H1 (cell line): ENCODE results near the gene KLK1. TPM values are rescaled to one million over a fixed set of nuclear protein-coding genes. Genes with fewer than 3 reads are reported as not detected.
A peak's percentile ranks its signal among the peaks of the same experiment; 100 is the strongest.

Experiments used
- CTCF ChIA-PET: fragments of 300-600 bp; sonication (Branson Sonifier 250); formaldehyde crosslinking; loops from one replicate; lab custom pipeline; 2021; ENCODE audit not compliant: partially characterized antibody; lab: Charles Lee
- POLR2A ChIA-PET: fragments of 300-600 bp; sonication (Branson Sonifier 250); formaldehyde crosslinking; loops from one replicate; lab custom pipeline; 2021; ENCODE audit warnings: inconsistent platforms; ENCODE audit not compliant: partially characterized antibody; lab: Charles Lee
- DNase-seq, 2 experiments: peaks; one replicate each; pipeline versions ENCODE4 v3.0.0 to v3.0.0-alpha.2; 2010 to 2022; ENCODE audit warnings: low spot score in 2 of 2, low read depth in 1 of 2, mixed read lengths in 1 of 2
- FAIRE-seq: peaks from 2 replicates; lab custom pipeline; 2011; peaks lifted over from hg19 to GRCh38; lab: Jason Lieb, UNC
- H2AFZ ChIP-seq: 2 replicates; pipeline ENCODE4 v1.8.1; 2012; ENCODE audit warnings: low read length, inconsistent platforms
- H2AK5ac ChIP-seq: 2 replicates; pipeline ENCODE4 v1.6.1; 2013; ENCODE audit warnings: low read depth, low read length
- H2BK120ac ChIP-seq: replicated peaks from 2 replicates; pipeline ENCODE3; 2013; ENCODE audit warnings: low read depth, low read length, inconsistent platforms
- H2BK12ac ChIP-seq: 2 replicates; pipeline ENCODE4 v1.6.1; 2013; ENCODE audit warnings: low read depth, low read length
- H2BK15ac ChIP-seq: 2 replicates; pipeline ENCODE4 v1.6.1; 2013; ENCODE audit warnings: low read length
- H2BK20ac ChIP-seq: 2 replicates; pipeline ENCODE4 v1.6.1; 2013; ENCODE audit warnings: low read length
- H2BK5ac ChIP-seq: 2 replicates; pipeline ENCODE4 v1.6.1; 2013; ENCODE audit warnings: low read depth, low read length
- H3K14ac ChIP-seq: 2 replicates; pipeline ENCODE4 v1.6.1; 2013; ENCODE audit warnings: inconsistent platforms; ENCODE audit not compliant: insufficient read length
- H3K18ac ChIP-seq: 2 replicates; pipeline ENCODE4 v1.6.1; 2013; ENCODE audit warnings: low read length; ENCODE audit errors: extremely low read depth
- H3K23ac ChIP-seq: 2 replicates; pipeline ENCODE4 v1.6.1; 2013; ENCODE audit warnings: inconsistent platforms; ENCODE audit not compliant: insufficient read length
- H3K23me2 ChIP-seq: 2 replicates; pipeline ENCODE4 v1.6.1; 2013; ENCODE audit warnings: low read depth, low read length
- H3K27ac ChIP-seq: 2 replicates; pipeline ENCODE4 v1.6.1; 2011; ENCODE audit warnings: low read depth, low read length, inconsistent platforms
- H3K27me3 ChIP-seq, 4 experiments: replicated peaks in 1 of 4; 1 replicate in 1 of 4; 2 replicates in 3 of 4; pipeline versions ENCODE4 v1.6.1 to v1.8.1; 2011 to 2013; ENCODE audit warnings: low read length in 3 of 4, mild to moderate bottlenecking in 3 of 4, inconsistent platforms in 2 of 4, mixed read lengths in 2 of 4, moderate library complexity in 1 of 4; ENCODE audit not compliant: control insufficient read depth in 3 of 4, insufficient read depth in 3 of 4; ENCODE audit errors: extremely low read depth in 1 of 4
- H3K36me3 ChIP-seq, 4 experiments: 2 replicates each; pipeline versions ENCODE4 v1.6.1 to v1.8.1; 2011 to 2013; ENCODE audit warnings: mild to moderate bottlenecking in 4 of 4, low read length in 3 of 4, moderate library complexity in 2 of 4, control low read depth in 1 of 4, inconsistent platforms in 1 of 4; ENCODE audit not compliant: insufficient read depth in 4 of 4, control insufficient read depth in 2 of 4
- H3K4ac ChIP-seq: replicated peaks from 2 replicates; pipeline ENCODE3; 2013; ENCODE audit warnings: low read length, low read depth, mixed read lengths, inconsistent platforms; ENCODE audit not compliant: insufficient read length
- H3K4me1 ChIP-seq, 4 experiments: replicated peaks in 1 of 4; 1 replicate in 1 of 4; 2 replicates in 3 of 4; pipeline versions ENCODE4 v1.6.1 to v1.8.1; 2011 to 2013; ENCODE audit warnings: low read length in 3 of 4, inconsistent platforms in 2 of 4, mixed read lengths in 1 of 4; ENCODE audit not compliant: insufficient read depth in 4 of 4, control insufficient read depth in 3 of 4
- H3K4me2 ChIP-seq, 2 experiments: 2 replicates each; pipeline versions ENCODE4 v1.6.1 to v1.8.1; 2011 to 2013; ENCODE audit warnings: low read depth in 2 of 2, low read length in 2 of 2, control low read depth in 1 of 2, inconsistent platforms in 1 of 2, mild to moderate bottlenecking in 1 of 2; ENCODE audit not compliant: insufficient read depth in 1 of 2
- H3K4me3 ChIP-seq, 4 experiments: fragments of 200-600, 300-600 bp in 1 of 4; sonication (generic), shearing (Covaris generic), sonication (Bioruptor Twin) in 1 of 4; 2 replicates each; pipeline versions ENCODE4 v1.5.1 to v1.8.1; 2011 to 2016; ENCODE audit warnings: low read length in 4 of 4, low read depth in 3 of 4, control low read depth in 2 of 4, inconsistent platforms in 2 of 4, mild to moderate bottlenecking in 2 of 4, mixed read lengths in 1 of 4, moderate library complexity in 1 of 4; ENCODE audit not compliant: insufficient read depth in 2 of 4; ENCODE audit errors: extremely low read depth in 1 of 4
- H3K56ac ChIP-seq: replicated peaks from 2 replicates; pipeline ENCODE3; 2013; ENCODE audit warnings: low read depth, mild to moderate bottlenecking, mixed read lengths, low read length, inconsistent platforms; ENCODE audit not compliant: insufficient read length
- H3K79me1 ChIP-seq: 2 replicates; pipeline ENCODE4 v1.6.1; 2013; ENCODE audit warnings: low read depth, low read length, control low read depth
- H3K79me2 ChIP-seq, 2 experiments: 2 replicates each; pipeline versions ENCODE4 v1.6.1 to v1.8.1; 2012 to 2013; ENCODE audit warnings: low read length in 2 of 2, mild to moderate bottlenecking in 2 of 2, inconsistent platforms in 1 of 2; ENCODE audit not compliant: insufficient read depth in 2 of 2, control insufficient read depth in 1 of 2
- H3K9ac ChIP-seq, 4 experiments: replicated peaks in 1 of 4; 1 replicate in 1 of 4; 2 replicates in 3 of 4; pipeline versions ENCODE4 v1.6.1 to v1.8.1; 2011 to 2013; ENCODE audit warnings: low read depth in 3 of 4, low read length in 3 of 4, control low read depth in 2 of 4, mild to moderate bottlenecking in 2 of 4, moderate library complexity in 2 of 4, inconsistent platforms in 1 of 4; ENCODE audit errors: extremely low read depth in 1 of 4
- H3K9me3 ChIP-seq, 2 experiments: 2 replicates each; pipeline versions ENCODE4 v1.6.1 to v1.8.1; 2012 to 2013; ENCODE audit warnings: mild to moderate bottlenecking in 2 of 2, moderate library complexity in 2 of 2, control low read depth in 1 of 2, inconsistent platforms in 1 of 2, low read depth in 1 of 2, low read length in 1 of 2, mixed read lengths in 1 of 2; ENCODE audit not compliant: insufficient read depth in 2 of 2
- H4K20me1 ChIP-seq, 2 experiments: replicated peaks in 1 of 2; 2 replicates each; pipeline versions ENCODE3 to v1.8.1; 2011 to 2013; ENCODE audit warnings: inconsistent platforms in 2 of 2, low read length in 2 of 2, mild to moderate bottlenecking in 1 of 2; ENCODE audit not compliant: insufficient read depth in 2 of 2, control insufficient read depth in 1 of 2
- H4K5ac ChIP-seq: 2 replicates; pipeline ENCODE4 v1.6.1; 2013; ENCODE audit warnings: low read length, low read depth, mixed read lengths, inconsistent platforms; ENCODE audit not compliant: insufficient read length
- H4K8ac ChIP-seq: 2 replicates; pipeline ENCODE4 v1.8.0; 2013; ENCODE audit warnings: mild to moderate bottlenecking, moderate library complexity, low read length, inconsistent platforms; ENCODE audit not compliant: insufficient read depth; ENCODE audit errors: extremely low read depth
- H4K91ac ChIP-seq: replicated peaks from 2 replicates; pipeline ENCODE3; 2013; ENCODE audit warnings: low read length, mixed read lengths, inconsistent platforms; ENCODE audit not compliant: insufficient read length
- HDAC2 ChIP-seq, 2 experiments: fragments of 300-600 bp in 1 of 2; sonication (generic) in 1 of 2; IDR thresholded peaks; 2 replicates each; pipeline ENCODE4 v1.6.1; 2011 to 2012; ENCODE audit warnings: low read depth in 2 of 2, low read length in 2 of 2, mild to moderate bottlenecking in 2 of 2, moderate library complexity in 2 of 2, borderline replicate concordance in 1 of 2, inconsistent platforms in 1 of 2
- KDM1A ChIP-seq: fragments of 200-600, 300-600 bp; sonication (generic); IDR thresholded peaks from 2 replicates; pipeline ENCODE4 v1.7.1; 2016; ENCODE audit warnings: mild to moderate bottlenecking, low read length, borderline replicate concordance
- MAFK ChIP-seq: IDR thresholded peaks from 2 replicates; pipeline ENCODE4 v1.6.1; 2012; ENCODE audit warnings: low read depth, mild to moderate bottlenecking, improper control_type of control experiment, low read length
- MAX ChIP-seq: IDR thresholded peaks from 2 replicates; pipeline ENCODE4 v1.6.1; 2012; ENCODE audit warnings: inconsistent platforms
- RXRA ChIP-seq: IDR thresholded peaks from 2 replicates; pipeline ENCODE4 v1.6.1; 2011; ENCODE audit warnings: low read depth, mild to moderate bottlenecking, low read length, moderate library complexity; ENCODE audit not compliant: insufficient read depth
- SIRT6 ChIP-seq: IDR thresholded peaks from one replicate; pipeline ENCODE4 v1.7.1; 2012; ENCODE audit warnings: low read length, inconsistent platforms
- SIX5 ChIP-seq: IDR thresholded peaks from 2 replicates; pipeline ENCODE4 v1.6.1; 2011; ENCODE audit warnings: mild to moderate bottlenecking, low read depth, low read length
- TCF12 ChIP-seq: IDR thresholded peaks from 2 replicates; pipeline ENCODE4 v1.6.1; 2011; ENCODE audit warnings: low read depth, mild to moderate bottlenecking, low read length
- USF2 ChIP-seq: IDR thresholded peaks from 2 replicates; pipeline ENCODE4 v1.6.1; 2011; ENCODE audit warnings: low read length, improper control_type of control experiment
- ZNF274 ChIP-seq: IDR thresholded peaks from 2 replicates; pipeline ENCODE4 v1.7.0; 2012; ENCODE audit warnings: low read length, borderline replicate concordance; ENCODE audit errors: extremely low read depth
- WGBS, 2 experiments: shearing (Covaris generic) in 1 of 2; methylation state at CpG; one replicate each; pipeline versions ENCODE4 v1.1.6 to v1.1.7; 2013 to 2015; ENCODE audit warnings: low lambda C conversion rate in 2 of 2, mixed read lengths in 2 of 2, inconsistent platforms in 1 of 2, low coverage in 1 of 2, missing lambda C conversion rate in 1 of 2; ENCODE audit not compliant: insufficient replicate concordance in 2 of 2, insufficient coverage in 1 of 2, insufficient read length in 1 of 2; ENCODE audit errors: extremely low coverage in 1 of 2, missing lambda C conversion rate in 1 of 2; 5-methylcytosine and 5-hydroxymethylcytosine counted together
- polyA plus RNA-seq, 7 experiments: library from polyadenylated mRNA; depleted of rRNA in 3 of 7; stranded (reverse) in 5 of 7; unstranded in 2 of 7; fragments of >200 nt in 5 of 7; fragments of 200-250 nt in 2 of 7; gene quantifications; 1 replicate in 5 of 7; 2 replicates in 1 of 7; 4 replicates in 1 of 7; pipeline versions ENCODE4 v1.2.1 to v1.2.3, GENCODE V29; 2011 to 2013; ENCODE audit warnings: missing spikeins in 2 of 7, mixed read lengths in 2 of 7
- total RNA-seq: library from RNA; stranded (reverse); fragmentation: NEBNext Ultra II Directional; extraction: Animal tissue kit (Norgen Biotek cat#: 25700); gene quantifications from 2 replicates; pipeline ENCODE4 v1.2.1, GENCODE V29; 2021

The KLK1 gene
- total and polyA plus RNA-seq, 2 of the 8 experiments (the other 6 are each of a cell fraction or from before 2014, with no cell fraction given), result 3.4 to 4.0 TPM

- POLR2A ChIA-PET, result interaction anchor here (0.6 to 15.0 kb wide), 40 partner anchors 8 to 400 kb away, joined by 3 to 275 read pairs (median 4); partner anchors contain the start of genes ASPDH, CLEC11A, KLK1 and KLK3
- Histone ChIP-seq H3K4ac (no peak overlapping the region), H3K27ac (no peak overlapping the region), H3K4me2 (peak overlapping the region in 1 of 2 experiments; percentile 5; a peak in 1 of 4 replicates), H3K23me2 (no peaks in the 10 kb centered on the region; the same call in 1 of the 2 replicates), H2BK120ac (no peak overlapping the region), H3K14ac (no peak overlapping the region), H2AFZ (no peak overlapping the region), H2BK5ac (no peak overlapping the region; the same call in 1 of the 2 replicates), H3K56ac (no peak overlapping the region), H3K9ac (no peak overlapping the region), H4K5ac (no peak overlapping the region), H3K27me3 (no peaks in the 10 kb centered on the region; a peak in 1 of 7 replicates), H4K20me1 (peaks cover 35 to 37% of the 10 kb centered on the region in 2 experiments), H3K4me3 (no peak overlapping the region), H3K36me3 (peaks cover 12 to 32% (median 23%) of the 10 kb centered on the region in 4 experiments; a peak in 7 of 8 replicates), H2BK15ac (no peak overlapping the region), H2BK12ac (peak overlapping the region; percentile 50; the same call in 1 of the 2 replicates), H4K91ac (no peak overlapping the region), H2AK5ac (no peak overlapping the region), H3K18ac (no peak overlapping the region), H3K4me1 (peaks cover 0 to 14% (median 6%) of the 10 kb centered on the region in 4 experiments; a peak in 5 of 7 replicates), H2BK20ac (no peak overlapping the region), H3K9me3 (no peaks in the 10 kb centered on the region), H3K23ac (no peak overlapping the region), H3K79me1 (no peaks in the 10 kb centered on the region), H3K79me2 (no peaks in the 10 kb centered on the region; a peak in 1 of 4 replicates), H4K8ac (no peak overlapping the region)
- FAIRE-seq (no peak), DNase-seq (peak in 1 of 2 experiments; percentile 63)
- 60% methylated on average over 11 of the region's 16 CpGs; no CpG with 5 or more reads in 1 of the 2 experiments for WGBS, 2 experiments
- CTCF ChIA-PET, result interaction anchor here (0.8 to 3.2 kb wide), 9 partner anchors 8 to 238 kb away, joined by 3 to 15 read pairs (median 3); no protein-coding TSS in a partner anchor
- TF ChIP-seq HDAC2 (IDR thresholded peaks at IDR 0.05; ENCODE audit: borderline replicate concordance in 1 of 2, low read depth in 2 of 2, low read length in 2 of 2) (no peak), SIRT6 (no peak), TCF12 (no peak), MAX (no peak), ZNF274 (no peak), RXRA (no peak), USF2 (no peak), MAFK (no peak), SIX5 (no peak), KDM1A (no peak)
Measured at GRCh38 chr19:50794074-50794875, 29.3 kb downstream of the KLK1 start.
